Breast epithelium (tissue), 4 donors: ENCODE data around the gene PRPF18. TPM values are rescaled to one million over a fixed set of nuclear protein-coding genes. Genes with fewer than 3 reads are reported as not detected.

ENCODE experiments used
- DNase-seq, 2 donors: peaks; one replicate each; pipeline ENCODE4 v3.0.0-alpha.2; 2019; ENCODE audit warnings: low spot score in 2 of 2
- H3K27ac ChIP-seq, 2 donors: fragments of 200-600 bp; sonication (generic) in 1 of 2; one replicate each; pipeline ENCODE4 v1.5.1; 2016 to 2019; ENCODE audit warnings: mild to moderate bottlenecking in 1 of 2
- H3K27me3 ChIP-seq, 2 donors: fragments of 200-600 bp; sonication (generic) in 1 of 2; one replicate each; pipeline versions ENCODE4 v1.5.1 to v1.6.0; 2017 to 2019; ENCODE audit warnings: control low read depth in 1 of 2, mild to moderate bottlenecking in 1 of 2
- H3K36me3 ChIP-seq: fragments of 200-600 bp; one replicate; pipeline ENCODE4 v1.5.1; 2019
- H3K4me1 ChIP-seq, 2 donors: fragments of 200-600 bp; sonication (generic); one replicate each; pipeline ENCODE4 v1.5.1; 2016 to 2019; ENCODE audit warnings: control low read depth in 1 of 2
- H3K4me3 ChIP-seq, 3 donors: fragments of 200-600 bp; sonication (generic); 1 replicate in 2 of 3; 2 replicates in 1 of 3; pipeline ENCODE4 v1.5.1; 2016 to 2019; ENCODE audit warnings: mild to moderate bottlenecking in 3 of 3, moderate library complexity in 2 of 3
- H3K9me3 ChIP-seq, 2 donors: fragments of 200-600 bp; sonication (generic) in 1 of 2; one replicate each; pipeline ENCODE4 v1.5.1; 2016 to 2019; ENCODE audit warnings: control low read depth in 1 of 2
- POLR2A ChIP-seq: fragments of 450-650 bp; IDR thresholded peaks from one replicate; pipeline ENCODE4 v1.6.1; 2016; ENCODE audit warnings: antibody characterized with exemption, mild to moderate bottlenecking, moderate library complexity
- POLR2AphosphoS5 ChIP-seq, 3 donors: sonication (generic); formaldehyde crosslinking; IDR thresholded peaks; one replicate each; pipeline ENCODE4 v1.6.1; 2017; ENCODE audit warnings: antibody characterized with exemption in 3 of 3
- intact Hi-C: fragments of 100-400 bp; cut with DNase I; formaldehyde crosslinking; loops from one replicate; pipeline ENCODE4 v1.15.1; 2023; ENCODE audit warnings: low total_unique reads
- total RNA-seq, 3 donors: library from RNA; depleted of rRNA; stranded (reverse); fragments of >200 nt; gene quantifications; one replicate each; pipeline ENCODE4 v1.1.0, GENCODE V29; 2016
- TF ChIP-seq, protein P1 (sequence below), 3 donors: fragments of 450-650 bp; IDR thresholded peaks; one replicate each; pipeline ENCODE4 v1.5.1; 2016 to 2017; ENCODE audit warnings: antibody characterized with exemption in 3 of 3, mild to moderate bottlenecking in 3 of 3, moderate library complexity in 3 of 3

Gene PRPF18
- total RNA-seq, 3 donors from 2014 or later: 29.6 to 48.6 (median 36.7) TPM

DNA sequence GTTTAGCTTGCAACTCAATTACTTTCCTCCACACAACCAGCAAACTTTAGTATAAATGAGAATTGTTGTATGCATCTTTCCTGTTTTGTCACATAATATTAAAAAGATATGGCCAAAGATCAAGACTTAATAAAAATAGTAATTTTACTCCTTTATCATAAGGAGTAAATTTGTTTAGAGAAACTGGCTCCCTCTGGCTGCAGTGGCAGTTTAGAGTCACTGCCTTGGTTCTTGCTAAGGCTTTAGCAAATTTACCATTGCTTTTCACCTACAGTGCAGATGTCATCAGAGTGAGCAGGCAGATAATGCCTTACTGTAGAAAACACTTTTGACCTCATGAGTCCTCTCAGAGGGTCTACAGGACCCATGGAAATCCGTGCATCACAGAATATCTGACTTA is 2.6 kb downstream of the PRPF18 start:
- TF ChIP-seq POLR2AphosphoS5 (IDR thresholded peaks at IDR 0.05) (no peak), POLR2A (no peak)
- TF ChIP-seq, protein P1, sequence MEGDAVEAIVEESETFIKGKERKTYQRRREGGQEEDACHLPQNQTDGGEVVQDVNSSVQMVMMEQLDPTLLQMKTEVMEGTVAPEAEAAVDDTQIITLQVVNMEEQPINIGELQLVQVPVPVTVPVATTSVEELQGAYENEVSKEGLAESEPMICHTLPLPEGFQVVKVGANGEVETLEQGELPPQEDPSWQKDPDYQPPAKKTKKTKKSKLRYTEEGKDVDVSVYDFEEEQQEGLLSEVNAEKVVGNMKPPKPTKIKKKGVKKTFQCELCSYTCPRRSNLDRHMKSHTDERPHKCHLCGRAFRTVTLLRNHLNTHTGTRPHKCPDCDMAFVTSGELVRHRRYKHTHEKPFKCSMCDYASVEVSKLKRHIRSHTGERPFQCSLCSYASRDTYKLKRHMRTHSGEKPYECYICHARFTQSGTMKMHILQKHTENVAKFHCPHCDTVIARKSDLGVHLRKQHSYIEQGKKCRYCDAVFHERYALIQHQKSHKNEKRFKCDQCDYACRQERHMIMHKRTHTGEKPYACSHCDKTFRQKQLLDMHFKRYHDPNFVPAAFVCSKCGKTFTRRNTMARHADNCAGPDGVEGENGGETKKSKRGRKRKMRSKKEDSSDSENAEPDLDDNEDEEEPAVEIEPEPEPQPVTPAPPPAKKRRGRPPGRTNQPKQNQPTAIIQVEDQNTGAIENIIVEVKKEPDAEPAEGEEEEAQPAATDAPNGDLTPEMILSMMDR (IDR thresholded peaks at IDR 0.05): no peak
- H3K4me1 ChIP-seq: peaks cover 0 to 7% of the 10 kb centered on the region in 2 donors
- no peaks in the 10 kb centered on the region for H3K9me3 ChIP-seq
- H3K27me3 ChIP-seq: no peaks in the 10 kb centered on the region
- no peak for DNase-seq
- H3K36me3 ChIP-seq: no peaks in the 10 kb centered on the region
- intact Hi-C loops: loop anchor here (5.0 kb wide), 1 partner anchor 1073 kb away; no protein-coding TSS in a partner anchor
- H3K27ac ChIP-seq: no peak overlapping the region
- H3K4me3 ChIP-seq: no peak overlapping the region

DNA sequence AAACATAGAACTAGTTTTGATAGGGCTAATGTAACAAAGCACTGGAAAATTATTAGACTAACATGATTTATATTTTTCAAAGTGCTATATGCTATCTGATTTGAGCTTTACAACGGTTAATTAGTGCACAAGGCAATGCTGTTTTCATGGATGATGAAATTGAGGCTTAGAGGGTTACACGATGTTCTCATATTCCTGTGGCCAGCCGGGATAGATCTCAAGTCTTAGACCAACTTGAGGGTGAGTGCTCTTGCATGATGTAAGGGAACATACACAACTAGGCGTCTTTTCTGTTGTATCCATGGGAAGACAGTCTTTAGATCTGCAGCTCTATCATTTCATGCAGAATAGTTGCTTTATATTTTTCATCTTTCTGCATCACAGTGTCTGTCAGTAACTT is 4.1 kb downstream of the PRPF18 start:
- Histone ChIP-seq H3K4me3 (no peak overlapping the region), H3K9me3 (no peaks in the 10 kb centered on the region), H3K36me3 (no peaks in the 10 kb centered on the region), H3K4me1 (peaks cover 0 to 7% of the 10 kb centered on the region in 2 donors), H3K27ac (no peak overlapping the region), H3K27me3 (no peaks in the 10 kb centered on the region)
- no peak for DNase-seq
- intact Hi-C loops: no loop called here
- TF ChIP-seq POLR2A (no peak), POLR2AphosphoS5 (IDR thresholded peaks at IDR 0.05) (no peak)
- TF ChIP-seq, protein P1 (IDR thresholded peaks at IDR 0.05): no peak

DNA sequence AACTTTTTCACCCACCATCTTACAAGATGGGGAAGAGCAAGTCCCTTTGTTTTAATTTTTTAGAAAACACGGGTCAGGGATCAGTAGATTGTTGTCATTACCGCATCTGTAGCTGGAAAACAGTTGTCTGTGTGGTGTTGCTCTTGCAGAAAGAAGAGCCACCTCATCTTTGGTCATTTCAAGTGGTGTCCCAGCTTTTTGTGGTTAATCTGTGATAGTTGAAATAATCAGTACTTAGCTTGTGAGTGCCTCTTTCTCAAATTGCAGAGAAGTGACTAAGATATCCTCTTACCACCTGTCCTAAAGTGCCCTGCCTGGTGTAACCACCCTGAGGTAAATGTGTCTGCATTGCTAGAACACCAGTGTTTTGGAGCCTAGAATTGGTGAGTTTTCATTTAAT is 5.5 kb downstream of the PRPF18 start:
- TF ChIP-seq, protein P1 (IDR thresholded peaks at IDR 0.05): no peak
- TF ChIP-seq POLR2A: no peak
- no peak for TF ChIP-seq POLR2AphosphoS5 (IDR thresholded peaks at IDR 0.05)
- Histone ChIP-seq H3K36me3 (no peaks in the 10 kb centered on the region), H3K9me3 (no peaks in the 10 kb centered on the region), H3K4me1 (peaks cover 0 to 7% of the 10 kb centered on the region in 2 donors), H3K27ac (no peak overlapping the region), H3K4me3 (no peak overlapping the region), H3K27me3 (no peaks in the 10 kb centered on the region)
- intact Hi-C loops: no loop called here
- no peak for DNase-seq

DNA sequence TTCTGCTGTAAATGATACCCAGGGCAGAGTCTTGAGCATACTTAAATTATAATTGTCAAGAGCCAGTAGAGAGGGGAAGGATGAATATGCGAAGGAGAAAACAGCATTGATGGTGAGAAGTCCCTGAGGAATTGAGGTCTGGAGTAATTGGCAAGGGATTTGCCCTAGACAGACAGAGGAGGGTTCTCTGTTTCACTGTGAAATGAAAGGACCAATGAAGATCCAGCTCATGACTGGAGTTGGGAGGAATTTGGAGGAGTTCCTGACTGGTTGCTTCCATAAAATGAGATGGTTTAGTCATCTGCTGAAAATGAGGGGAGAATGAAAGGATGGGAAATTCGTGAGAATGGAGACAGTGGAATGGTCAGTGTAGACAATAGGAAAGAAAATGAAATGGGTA is 6.8 kb downstream of the PRPF18 start:
- Histone ChIP-seq H3K36me3 (no peaks in the 10 kb centered on the region), H3K27me3 (no peaks in the 10 kb centered on the region), H3K4me1 (no peaks in the 10 kb centered on the region), H3K9me3 (no peaks in the 10 kb centered on the region), H3K4me3 (no peak overlapping the region), H3K27ac (no peak overlapping the region)
- intact Hi-C loops: no loop called here
- DNase-seq: no peak
- TF ChIP-seq, protein P1 (IDR thresholded peaks at IDR 0.05): no peak
- TF ChIP-seq POLR2A (no peak), POLR2AphosphoS5 (IDR thresholded peaks at IDR 0.05) (no peak)

DNA sequence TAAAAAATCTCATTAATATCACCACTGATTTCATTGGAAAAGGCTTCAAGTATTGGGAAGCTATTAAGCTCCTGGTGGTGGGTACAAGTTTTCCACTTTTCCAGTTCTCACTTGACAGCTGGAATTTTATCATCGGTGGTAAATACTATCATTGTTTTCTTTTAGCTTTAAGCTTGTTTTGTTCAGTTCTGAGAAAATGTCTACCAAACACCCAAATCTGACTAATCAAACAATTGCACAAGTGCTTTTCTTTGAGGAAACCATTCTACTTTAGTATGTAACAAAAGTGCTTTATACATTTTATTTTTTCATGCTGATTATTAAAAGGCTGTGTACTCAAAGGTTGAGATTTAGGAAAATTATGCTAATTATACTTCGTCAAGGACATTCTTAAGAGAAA is 7.9 kb downstream of the PRPF18 start:
- TF ChIP-seq POLR2AphosphoS5 (IDR thresholded peaks at IDR 0.05) (no peak), POLR2A (no peak)
- TF ChIP-seq, protein P1 (IDR thresholded peaks at IDR 0.05): no peak
- DNase-seq: no peak
- Histone ChIP-seq H3K27ac (no peak overlapping the region), H3K27me3 (no peaks in the 10 kb centered on the region), H3K4me3 (no peak overlapping the region), H3K9me3 (no peaks in the 10 kb centered on the region), H3K36me3 (no peaks in the 10 kb centered on the region), H3K4me1 (no peaks in the 10 kb centered on the region)
- intact Hi-C loops: no loop called here
